ELR (cell line): ENCODE measurements around the gene KRTAP16-1.
"Not testable (repeated sequence)": the region's sequence is repeated elsewhere in the genome, so short reads cannot be mapped to it uniquely, and the experiment has no call there.

Source experiments
- DNase-seq: peaks from one replicate; pipeline ENCODE4 v3.0.0-alpha.2; 2015; ENCODE audit warnings: low read depth

Gene KRTAP16-1

GRCh38 chr17:41301916-41302901, 6.9 kb downstream of the KRTAP16-1 start, which contains the start of gene KRTAP29-1:
KRTAP29-1 (minus strand) TSS chr17:41302851; CDS start chr17:41302851, 0 bp downstream.
- no peak for DNase-seq

DNA sequence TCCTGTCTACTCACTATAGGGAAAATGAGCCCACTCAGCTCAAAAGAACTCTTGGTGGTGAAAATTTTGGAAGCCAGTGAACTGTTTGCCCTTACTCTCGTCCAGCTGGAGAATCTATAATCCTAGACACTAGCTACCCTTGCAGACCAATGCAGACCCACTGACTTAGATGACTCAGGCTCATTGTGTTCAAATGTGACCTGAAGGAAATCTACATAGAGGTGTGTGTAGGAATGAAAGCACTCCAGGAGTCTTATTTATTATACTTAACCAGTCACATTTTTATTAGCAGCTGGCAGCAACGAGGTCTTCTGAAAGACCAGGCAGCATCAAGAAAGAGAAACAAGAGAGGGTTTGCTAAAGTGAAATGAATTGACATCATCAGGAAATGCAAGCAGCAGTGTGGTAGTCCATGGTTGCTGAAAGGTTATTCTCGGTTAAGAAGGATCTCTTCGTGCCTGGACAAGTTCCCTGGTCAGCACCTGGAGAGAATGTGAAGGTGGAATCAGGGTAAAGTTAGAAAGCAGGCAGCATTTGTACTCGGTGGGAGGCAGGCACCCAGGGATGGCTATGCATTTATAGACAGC, 7.8 kb downstream of the KRTAP16-1 start:
- DNase-seq = no peak

GRCh38 chr17:41298458-41299135, 10.5 kb downstream of the KRTAP16-1 start:
- DNase-seq = no peak

DNA sequence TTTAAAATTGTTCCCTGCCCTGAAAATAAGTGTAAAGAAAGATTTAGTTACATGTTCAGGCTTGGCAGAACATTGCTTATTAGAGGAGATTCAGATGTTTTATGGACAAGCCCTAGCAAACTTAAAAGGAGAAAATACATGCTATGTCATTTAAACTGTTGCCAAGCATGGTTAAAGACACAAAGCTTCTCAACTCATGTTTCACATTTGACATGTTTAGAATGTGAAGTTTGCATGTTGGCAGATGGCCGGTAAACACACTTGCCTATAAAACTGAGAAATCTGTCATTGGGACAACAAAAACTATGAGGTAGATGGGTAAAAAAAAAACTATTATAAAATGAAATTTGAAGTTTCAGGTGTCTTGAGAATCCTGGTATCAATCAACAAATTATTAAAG, 12.3 kb downstream of the KRTAP16-1 start:
- no peak for DNase-seq

DNA sequence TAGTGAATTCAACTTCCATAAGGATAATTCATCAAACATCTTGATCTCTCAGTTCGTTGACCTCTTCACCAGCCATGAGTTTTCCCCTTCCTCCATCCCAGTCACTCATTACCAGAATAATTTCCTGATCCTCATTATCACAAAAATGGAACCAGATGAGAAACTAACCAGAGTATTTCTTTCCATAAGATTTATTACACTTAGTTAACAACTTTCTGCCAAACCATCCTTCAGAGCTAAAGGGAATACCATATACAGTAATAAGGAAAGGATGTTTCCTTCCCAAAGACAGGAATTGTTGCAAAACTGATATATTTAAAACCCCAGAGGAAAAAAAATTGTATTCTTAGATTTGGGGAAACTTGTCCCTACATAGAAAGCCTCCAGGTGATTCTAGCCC, 15.1 kb downstream of the KRTAP16-1 start:
- DNase-seq = no peak

- no peak for DNase-seq
Measured at GRCh38 chr17:41287050-41287449, 22.1 kb downstream of the KRTAP16-1 start.

GRCh38 chr17:41284546-41284945, 24.6 kb downstream of the KRTAP16-1 start:
- DNase-seq = no peak

DNA sequence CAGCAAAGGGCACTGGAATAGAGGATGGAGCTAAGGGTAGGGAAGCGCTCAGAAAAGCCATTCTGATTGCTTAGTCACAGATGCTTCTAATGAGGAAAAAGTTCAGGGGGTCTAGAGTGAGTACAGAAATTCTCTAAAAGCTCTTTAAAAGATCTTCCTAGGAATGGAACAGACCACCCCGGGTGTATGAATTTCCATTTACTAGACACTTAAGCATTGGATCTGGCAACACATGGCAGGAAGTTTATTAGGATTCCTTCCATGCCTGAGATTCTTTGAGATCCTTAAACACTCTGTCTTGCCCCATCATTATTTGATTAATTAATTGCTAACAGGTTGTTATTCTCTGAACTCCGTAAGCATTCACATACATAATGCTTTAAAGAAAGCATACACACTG, 25.1 kb downstream of the KRTAP16-1 start:
- DNase-seq = no peak

DNA sequence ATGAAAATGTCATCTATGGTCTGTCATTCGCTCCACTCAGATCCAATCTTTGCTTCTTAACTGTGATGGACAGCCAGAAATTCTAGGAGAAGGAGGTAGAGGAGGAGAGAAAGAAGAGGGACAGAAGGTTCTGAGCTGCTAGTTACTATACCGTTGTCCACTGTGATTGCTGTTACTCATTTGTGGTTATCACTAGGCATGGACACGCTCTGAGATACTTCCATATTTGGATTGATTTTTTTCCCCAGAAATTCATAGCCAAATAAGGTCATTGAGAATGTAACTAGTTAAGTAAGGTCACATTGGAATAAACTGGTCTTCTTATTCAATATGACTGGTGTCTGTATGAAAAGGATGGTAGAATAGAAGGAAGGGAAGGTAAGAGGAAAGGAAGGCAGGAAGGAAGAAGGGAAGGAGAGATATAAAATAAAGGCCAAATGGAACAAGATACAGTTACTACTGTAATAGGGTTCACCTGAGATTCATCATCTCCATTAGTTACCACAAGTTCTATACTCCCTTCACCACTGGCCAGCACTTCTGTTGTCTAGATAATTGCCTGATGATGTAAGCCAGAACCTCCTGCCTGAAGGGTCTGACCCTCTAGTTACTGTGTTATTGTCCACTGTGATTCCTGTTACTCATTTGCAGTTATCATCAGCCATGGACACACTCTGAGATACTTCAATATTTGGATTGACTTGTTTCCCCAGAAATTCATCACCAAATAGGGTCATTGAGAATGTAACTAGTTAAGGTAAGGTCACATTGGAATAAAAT, 30.7 kb downstream of the KRTAP16-1 start:
- DNase-seq = no peak

GRCh38 chr17:41275648-41276190, 33.4 kb downstream of the KRTAP16-1 start, which contains the start of gene KRTAP9-7:
KRTAP9-7 (plus strand) TSS chr17:41275698; CDS start chr17:41275698, 0 bp downstream.
- not testable (repeated sequence) for DNase-seq

- DNase-seq = no peak
Measured at GRCh38 chr17:41271858-41272257, 37.3 kb downstream of the KRTAP16-1 start.

GRCh38 chr17:41271323-41271722, 37.8 kb downstream of the KRTAP16-1 start:
- not testable (repeated sequence) for DNase-seq

- peak; percentile 55 for DNase-seq
Measured at GRCh38 chr17:41267711-41268110, 41.4 kb downstream of the KRTAP16-1 start.

- DNase-seq = no peak
Measured at GRCh38 chr17:41265078-41265477, 44.0 kb downstream of the KRTAP16-1 start, which contains the start of gene KRTAP9-6. KRTAP9-6 (plus strand) TSS chr17:41265378; CDS start chr17:41265378, 0 bp downstream.

DNA sequence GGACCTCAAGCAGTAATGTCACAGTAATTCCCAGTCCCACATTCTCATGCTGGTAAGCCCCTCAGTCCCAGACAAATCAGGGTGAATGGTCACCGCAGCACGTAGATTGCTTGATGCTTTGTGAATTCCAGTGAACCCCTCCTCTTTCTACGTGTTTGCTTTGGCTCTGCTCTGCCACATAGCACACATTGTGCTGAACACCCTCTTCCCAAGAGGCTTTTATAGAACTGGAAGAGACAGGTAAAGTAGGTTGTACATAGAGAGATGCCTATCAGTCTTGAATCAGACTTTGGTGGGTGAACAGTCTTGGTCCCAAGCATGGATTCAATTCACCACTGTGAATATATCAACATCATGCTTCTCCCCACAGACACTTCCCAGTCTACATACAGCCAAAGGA, 44.5 kb downstream of the KRTAP16-1 start:
- DNase-seq = no peak

DNA sequence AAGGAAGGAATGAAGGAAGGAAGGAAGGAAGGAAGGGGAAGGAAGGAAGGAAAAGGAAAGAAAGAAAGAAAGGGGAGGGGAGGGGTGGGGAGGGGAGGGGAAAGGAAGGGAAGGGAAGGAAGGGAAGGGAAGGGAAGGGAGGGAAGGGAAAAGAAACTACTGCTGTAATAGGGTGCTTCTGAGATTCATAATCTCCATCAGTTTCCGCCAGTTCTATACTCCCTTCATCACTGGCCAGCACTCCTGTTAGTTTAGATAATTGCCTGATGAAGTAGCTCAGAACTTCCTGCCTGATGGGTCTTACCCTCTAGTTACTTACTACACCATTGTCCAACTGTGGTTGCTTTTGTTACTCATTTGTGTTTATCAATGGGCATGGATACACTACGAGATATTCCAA, 45.9 kb downstream of the KRTAP16-1 start:
- DNase-seq = no peak

DNA sequence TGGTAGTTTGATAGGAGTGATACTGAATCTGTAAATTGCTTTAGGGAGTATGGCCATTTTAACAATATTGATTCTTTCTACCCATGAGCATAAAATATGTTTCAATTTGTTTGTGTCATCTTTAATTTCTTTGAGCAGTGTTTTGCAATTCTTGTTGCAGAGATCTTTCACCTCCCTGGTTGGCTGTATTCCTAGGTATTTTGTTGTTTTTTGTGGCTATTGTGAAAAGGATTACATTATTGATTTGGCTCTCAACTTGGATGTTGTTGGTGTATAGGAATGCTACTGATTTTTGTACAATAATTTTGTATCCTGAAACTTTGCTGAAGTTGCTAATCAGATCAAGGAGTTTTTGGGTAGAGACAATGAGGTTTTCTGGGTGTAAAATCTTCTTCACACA, 50.7 kb downstream of the KRTAP16-1 start:
- DNase-seq = no peak
